Fibroblast of lung (primary cell): ENCODE measurements around the gene NHSL2.

Source experiments
- EZH2 ChIP-seq: IDR thresholded peaks from 2 replicates; pipeline ENCODE4 v1.5.1; 2012; ENCODE audit warnings: low read length, control low read depth, mild to moderate bottlenecking; ENCODE audit errors: missing control alignments
- TF ChIP-seq, protein P1 (sequence below), 2 donors: IDR thresholded peaks in 1 of 2; conservative IDR thresholded peaks in 1 of 2; 1 replicate in 1 of 2; 2 replicates in 1 of 2; pipeline ENCODE4 v1.5.1; 2011 to 2012; ENCODE audit warnings: low read length in 2 of 2, control low read depth in 1 of 2, inconsistent platforms in 1 of 2, low read depth in 1 of 2, mild to moderate bottlenecking in 1 of 2

DNA sequence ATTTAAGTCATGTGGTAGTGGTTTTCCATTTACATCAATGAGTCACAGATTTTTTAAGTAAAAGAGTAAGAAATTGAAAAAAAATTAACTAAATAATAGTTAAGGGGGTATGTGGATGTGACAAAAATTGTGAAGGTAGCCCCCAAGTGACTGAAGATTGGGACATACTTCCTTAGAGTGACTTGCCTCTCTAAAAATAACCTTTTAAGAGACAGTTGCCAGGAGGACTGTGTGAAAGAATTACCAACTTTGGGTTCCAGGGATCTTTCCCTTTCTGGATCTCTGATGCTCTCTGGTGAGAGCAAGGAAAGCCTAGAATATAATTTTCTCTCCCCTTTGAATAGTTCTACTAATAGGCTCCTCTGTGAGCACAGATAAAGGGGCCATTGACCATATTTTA lies 42.7 kb downstream of the NHSL2 start:
- TF ChIP-seq, protein P1, sequence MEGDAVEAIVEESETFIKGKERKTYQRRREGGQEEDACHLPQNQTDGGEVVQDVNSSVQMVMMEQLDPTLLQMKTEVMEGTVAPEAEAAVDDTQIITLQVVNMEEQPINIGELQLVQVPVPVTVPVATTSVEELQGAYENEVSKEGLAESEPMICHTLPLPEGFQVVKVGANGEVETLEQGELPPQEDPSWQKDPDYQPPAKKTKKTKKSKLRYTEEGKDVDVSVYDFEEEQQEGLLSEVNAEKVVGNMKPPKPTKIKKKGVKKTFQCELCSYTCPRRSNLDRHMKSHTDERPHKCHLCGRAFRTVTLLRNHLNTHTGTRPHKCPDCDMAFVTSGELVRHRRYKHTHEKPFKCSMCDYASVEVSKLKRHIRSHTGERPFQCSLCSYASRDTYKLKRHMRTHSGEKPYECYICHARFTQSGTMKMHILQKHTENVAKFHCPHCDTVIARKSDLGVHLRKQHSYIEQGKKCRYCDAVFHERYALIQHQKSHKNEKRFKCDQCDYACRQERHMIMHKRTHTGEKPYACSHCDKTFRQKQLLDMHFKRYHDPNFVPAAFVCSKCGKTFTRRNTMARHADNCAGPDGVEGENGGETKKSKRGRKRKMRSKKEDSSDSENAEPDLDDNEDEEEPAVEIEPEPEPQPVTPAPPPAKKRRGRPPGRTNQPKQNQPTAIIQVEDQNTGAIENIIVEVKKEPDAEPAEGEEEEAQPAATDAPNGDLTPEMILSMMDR (conservative IDR thresholded peaks at IDR 0.05 in 1 of 2, IDR thresholded peaks at IDR 0.05 in 1 of 2; ENCODE audit: low read depth in 1 of 2, low read length in 2 of 2) = no peak
- no peak for TF ChIP-seq EZH2
